ENCODE measurements around the gene GOLGA8Q.
"Not testable (repeated sequence)": the region's sequence is repeated elsewhere in the genome, so short reads cannot be mapped to it uniquely, and the experiment has no call there.

DNA sequence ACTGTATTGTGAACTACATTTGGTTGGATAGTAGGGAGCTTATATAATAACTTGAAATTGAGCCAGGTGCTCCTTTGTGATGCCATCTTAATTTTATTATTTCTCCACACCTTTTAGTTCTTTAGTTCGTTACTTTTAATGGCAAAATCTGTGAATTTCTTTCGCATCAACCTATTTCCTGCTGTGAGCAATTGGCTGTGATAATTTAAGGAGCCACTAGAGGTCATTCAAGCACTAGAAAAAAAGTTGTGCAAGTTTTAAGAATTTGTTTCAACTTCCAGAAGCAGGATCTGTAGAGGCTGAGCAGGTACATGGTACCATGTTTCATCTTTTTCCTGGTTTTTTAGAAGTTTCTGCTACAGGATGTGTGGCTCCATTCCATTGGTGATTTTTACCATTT, 47.1 kb downstream of the GOLGA8Q start:
- peak in 2 of 5 experiments; percentile 7 to 15 for TF ChIP-seq CTCF (IDR thresholded peaks at IDR 0.05)
- not testable (repeated sequence) for TF ChIP-seq POLR2A, POLR2AphosphoS5 (IDR thresholded peaks at IDR 0.05)
